ENCODE measurements around the gene CAMKK1. TPM values are rescaled to one million over a fixed set of nuclear protein-coding genes. Genes with fewer than 3 reads are reported as not detected.
A peak's percentile ranks its signal among the peaks of the same experiment; 100 is the strongest.

The CAMKK1 gene
- total RNA-seq, 2 donors from 2014 or later, result 1.5 to 3.3 TPM

DNA sequence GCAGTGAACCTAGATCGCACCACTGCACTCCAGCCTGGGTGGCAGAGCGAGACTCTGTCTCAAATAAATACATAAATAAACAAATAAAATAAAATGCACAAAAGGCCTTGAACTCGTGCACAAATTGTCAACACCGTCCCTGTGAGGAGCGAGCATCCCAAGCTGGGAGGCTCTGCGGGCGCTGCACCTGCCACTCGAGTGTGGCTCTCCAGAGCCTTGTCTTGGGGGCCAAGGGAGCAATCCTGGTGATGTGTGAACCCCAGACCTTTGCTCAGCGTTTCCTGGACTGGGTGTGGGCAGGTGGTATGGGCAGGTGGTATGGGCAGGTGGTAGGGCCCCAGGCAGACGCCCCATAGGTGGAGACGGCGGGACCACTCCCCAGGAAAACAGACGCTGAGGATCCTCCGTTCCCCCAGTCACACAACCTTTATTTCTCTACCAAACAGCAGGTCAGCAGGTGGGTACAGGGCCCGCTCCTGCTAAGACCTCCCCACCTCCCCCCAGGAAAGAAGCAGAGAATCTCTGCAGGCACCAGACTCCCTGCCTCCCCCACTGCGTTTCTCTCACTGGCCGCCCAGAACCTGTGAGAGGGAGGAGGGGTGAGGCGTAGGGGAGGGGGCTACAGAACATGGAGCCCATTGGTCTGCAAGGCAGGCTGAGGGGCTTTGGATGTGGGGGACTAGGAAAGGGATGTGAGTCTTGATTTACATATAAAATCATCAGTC is 30.8 kb upstream of the CAMKK1 start:
- Mint-ChIP-seq H3K36me3 (no peaks in the 10 kb centered on the region), H3K4me3 (no peak overlapping the region), H3K9me3 (no peaks in the 10 kb centered on the region), H3K27ac (no peak overlapping the region), H3K27me3 (no peaks in the 10 kb centered on the region), H3K4me1 (ENCODE audit: low read depth in 2 of 2) (peaks cover 0 to 3% of the 10 kb centered on the region in 2 donors)
- DNase-seq (ENCODE audit: low spot score) (no peak), ATAC-seq (no peak)

DNA sequence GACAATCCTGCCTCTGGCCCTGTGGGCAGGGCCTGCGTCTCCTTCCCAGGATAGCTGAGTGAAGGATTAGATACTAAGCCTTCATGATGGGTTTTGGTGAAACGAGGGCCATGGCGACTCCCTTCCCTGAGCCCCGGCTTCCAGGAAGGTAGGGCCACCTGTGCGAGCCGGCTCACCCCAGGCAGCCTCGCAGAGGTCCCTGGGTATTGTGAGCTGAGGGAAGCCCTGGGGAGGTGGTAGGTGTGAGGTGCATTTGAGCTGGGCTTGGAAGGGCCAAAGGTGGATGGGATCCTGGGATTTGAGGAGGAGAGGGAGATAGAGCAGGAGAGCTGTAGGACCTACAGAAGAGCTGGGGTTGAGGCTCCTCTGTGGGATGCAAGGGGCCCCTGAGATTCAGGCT is 29.9 kb upstream of the CAMKK1 start:
- H3K27me3 Mint-ChIP-seq, result no peaks in the 10 kb centered on the region
- no peak overlapping the region for H3K4me3 Mint-ChIP-seq
- H3K36me3 Mint-ChIP-seq, result no peaks in the 10 kb centered on the region
- no peaks in the 10 kb centered on the region for H3K9me3 Mint-ChIP-seq
- DNase-seq (ENCODE audit: low spot score), result no peak
- peaks cover 0 to 3% of the 10 kb centered on the region in 2 donors for H3K4me1 Mint-ChIP-seq (ENCODE audit: low read depth in 2 of 2)
- no peak for ATAC-seq
- H3K27ac Mint-ChIP-seq, result peak overlapping the region in 1 of 2 donors; percentile 50

DNA sequence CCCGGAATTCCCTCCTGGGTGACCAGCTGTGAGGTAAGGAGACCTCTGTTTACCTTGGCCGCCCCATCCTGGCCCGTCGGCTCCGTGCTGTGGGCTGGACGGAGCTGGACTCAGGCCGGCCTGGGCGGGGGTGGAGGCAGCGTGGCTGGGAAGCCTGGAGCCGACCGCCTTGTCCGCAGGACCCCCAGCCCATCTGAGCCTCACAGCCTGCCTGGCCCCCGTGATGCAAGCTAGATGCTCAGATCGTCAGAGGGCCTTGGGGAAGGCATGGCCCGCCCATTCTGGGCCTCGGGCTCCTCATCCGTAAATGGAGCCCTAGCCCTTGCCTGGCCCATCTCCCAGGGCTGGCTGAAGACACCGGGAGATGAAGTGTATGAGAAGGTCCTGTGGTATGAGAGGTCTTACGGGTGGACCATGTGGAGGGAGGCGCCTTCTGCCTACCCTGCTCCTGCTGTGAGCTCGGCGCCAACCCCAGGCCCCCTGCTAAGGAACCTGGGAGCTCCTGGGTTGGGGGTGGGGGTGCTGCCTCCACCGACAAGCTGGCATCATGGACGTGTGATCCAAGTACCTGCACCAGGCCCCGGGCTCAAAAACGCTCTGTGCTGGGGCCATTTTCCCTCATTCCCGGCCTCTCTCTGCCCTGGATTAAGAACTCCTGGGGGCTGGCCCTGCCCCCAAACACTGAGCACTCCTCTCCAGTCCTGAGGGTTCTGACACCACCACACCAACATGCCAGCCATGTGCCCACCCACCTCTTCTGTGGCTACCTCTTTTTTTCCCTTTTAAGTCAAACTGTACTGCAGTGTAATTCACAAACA is 28.9 kb upstream of the CAMKK1 start:
- ATAC-seq (no peak), DNase-seq (ENCODE audit: low spot score) (no peak)
- H3K27ac Mint-ChIP-seq, result peak overlapping the region in 1 of 2 donors; percentile 50
- H3K4me1 Mint-ChIP-seq (ENCODE audit: low read depth in 2 of 2), result peaks cover 4 to 10% of the 10 kb centered on the region in 2 donors
- no peaks in the 10 kb centered on the region for H3K36me3 Mint-ChIP-seq
- H3K9me3 Mint-ChIP-seq, result no peaks in the 10 kb centered on the region
- no peaks in the 10 kb centered on the region for H3K27me3 Mint-ChIP-seq
- H3K4me3 Mint-ChIP-seq, result no peak overlapping the region

DNA sequence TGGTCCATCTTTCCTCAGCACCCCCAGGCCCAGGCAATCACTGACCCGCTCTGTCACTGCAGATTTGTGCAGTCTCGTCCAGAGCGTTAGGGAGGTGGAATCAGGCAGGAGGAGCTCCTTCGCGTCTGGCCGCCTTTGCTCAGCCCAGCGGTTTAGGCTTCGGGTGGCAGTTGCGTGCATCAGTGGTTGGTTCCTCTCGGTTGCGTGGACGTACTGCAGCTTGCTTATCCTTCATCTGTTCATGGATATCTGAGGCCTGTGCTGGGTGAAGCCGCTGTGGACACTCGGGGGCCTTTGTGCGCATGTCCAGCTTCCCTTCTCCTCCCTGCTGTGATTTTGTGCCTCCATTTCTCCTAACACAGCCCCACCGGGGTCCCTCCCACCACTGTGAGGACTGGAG is 28.2 kb upstream of the CAMKK1 start:
- peaks cover 6 to 12% of the 10 kb centered on the region in 2 donors for H3K4me1 Mint-ChIP-seq (ENCODE audit: low read depth in 2 of 2)
- no peaks in the 10 kb centered on the region for H3K9me3 Mint-ChIP-seq
- H3K4me3 Mint-ChIP-seq, result no peak overlapping the region
- ATAC-seq (no peak), DNase-seq (ENCODE audit: low spot score) (no peak)
- H3K36me3 Mint-ChIP-seq, result no peaks in the 10 kb centered on the region
- H3K27me3 Mint-ChIP-seq, result no peaks in the 10 kb centered on the region
- H3K27ac Mint-ChIP-seq, result no peak overlapping the region

DNA sequence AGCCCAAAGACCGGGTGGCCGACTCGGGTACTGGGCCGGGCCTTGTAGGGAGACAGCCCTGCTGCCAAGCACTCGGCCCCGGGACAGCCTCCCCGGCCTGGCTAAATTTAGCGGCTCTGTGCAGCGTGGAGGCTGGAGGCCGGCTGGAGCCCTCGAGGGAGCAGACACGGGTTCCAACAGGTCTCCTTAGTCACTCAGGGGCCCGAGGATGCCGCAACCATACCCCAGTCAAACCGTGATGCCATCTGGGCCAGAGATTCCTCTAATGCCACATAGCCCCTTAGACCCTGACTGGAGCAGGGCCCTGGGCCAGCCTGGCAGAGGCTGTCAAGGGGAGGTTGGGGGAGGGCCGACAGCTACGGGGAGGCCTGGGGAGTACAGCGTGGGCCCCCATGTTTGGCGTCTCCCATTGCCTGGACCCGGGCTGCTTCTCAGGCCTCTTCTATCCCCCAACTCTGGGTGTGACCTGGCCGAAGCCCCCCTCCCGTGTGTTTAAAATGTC is 26.3 kb upstream of the CAMKK1 start:
- Mint-ChIP-seq H3K4me3 (no peak overlapping the region), H3K4me1 (ENCODE audit: low read depth in 2 of 2) (peaks cover 17 to 22% of the 10 kb centered on the region in 2 donors), H3K27ac (no peak overlapping the region), H3K27me3 (no peaks in the 10 kb centered on the region), H3K9me3 (no peaks in the 10 kb centered on the region), H3K36me3 (no peaks in the 10 kb centered on the region)
- DNase-seq (ENCODE audit: low spot score) (no peak), ATAC-seq (no peak)

DNA sequence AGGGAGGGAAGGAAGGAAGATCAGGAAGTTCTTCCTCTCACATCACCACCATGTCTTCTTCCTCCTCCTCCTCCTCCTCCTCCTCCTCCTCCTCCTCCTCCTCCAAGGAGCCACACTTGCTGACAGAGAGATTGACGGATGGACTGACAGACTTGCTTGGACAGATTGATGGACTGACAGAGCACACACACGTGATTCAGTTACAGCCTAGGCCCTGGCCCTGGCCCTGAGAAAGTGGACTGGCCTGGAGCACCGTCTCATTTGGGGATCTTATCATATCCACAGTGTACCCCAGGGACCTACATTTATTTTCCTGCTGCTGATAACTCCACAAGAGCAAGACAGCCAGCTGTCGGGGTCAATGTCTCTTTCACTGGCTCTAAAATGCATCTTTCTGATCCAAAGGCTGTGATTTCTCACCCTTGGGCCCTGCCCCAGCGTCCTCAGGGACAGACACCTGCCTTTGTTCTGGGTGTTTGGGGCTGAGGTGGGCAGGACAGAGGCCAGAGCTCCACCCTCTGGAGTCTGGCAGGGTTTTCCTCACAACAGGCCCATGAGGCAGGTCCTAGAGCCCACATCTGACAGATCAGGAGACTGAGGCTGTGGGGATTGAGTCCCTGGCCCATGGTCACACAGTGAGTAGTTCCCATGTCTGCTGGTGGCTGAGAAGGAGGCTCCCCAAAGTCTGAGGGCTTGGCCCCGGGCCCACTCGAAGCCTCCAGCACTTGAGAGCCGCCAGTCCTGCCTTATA is 25.7 kb upstream of the CAMKK1 start:
- Mint-ChIP-seq H3K27ac (no peak overlapping the region), H3K27me3 (peaks cover 0 to under 1% of the 10 kb centered on the region in 2 donors), H3K4me1 (ENCODE audit: low read depth in 2 of 2) (peaks cover 23 to 28% of the 10 kb centered on the region in 2 donors), H3K9me3 (no peaks in the 10 kb centered on the region), H3K36me3 (no peaks in the 10 kb centered on the region), H3K4me3 (no peak overlapping the region)
- DNase-seq (ENCODE audit: low spot score) (no peak), ATAC-seq (no peak)

DNA sequence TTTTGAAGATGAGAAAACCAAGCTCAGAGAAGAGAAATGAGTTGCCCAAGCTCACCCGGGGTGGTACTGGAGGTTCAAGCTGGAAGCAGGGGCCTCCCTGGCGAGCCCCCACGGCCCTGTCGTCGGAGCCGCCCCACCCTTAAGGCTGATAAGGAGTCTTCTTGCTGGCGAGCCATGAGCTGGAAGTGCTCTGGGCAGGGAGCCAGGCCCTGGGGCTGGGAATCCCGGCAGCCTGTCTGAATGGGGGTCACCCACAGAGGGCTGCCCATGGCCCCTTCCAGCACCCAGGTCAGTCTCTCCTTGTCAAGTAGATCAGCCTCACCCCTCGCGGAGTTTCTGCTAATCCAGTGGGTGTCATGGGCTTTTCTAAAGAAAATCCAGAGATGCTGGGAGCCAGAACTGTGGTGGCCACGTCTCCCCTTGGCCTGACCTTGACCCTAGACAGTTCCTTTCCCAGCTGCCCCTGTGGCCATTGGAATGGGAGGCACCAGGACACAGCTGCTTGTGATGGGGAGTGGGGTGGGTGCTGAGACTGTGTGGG is 24.6 kb upstream of the CAMKK1 start:
- peak overlapping the region; percentile 62 to 68 for H3K27ac Mint-ChIP-seq
- no peaks in the 10 kb centered on the region for H3K9me3 Mint-ChIP-seq

DNA sequence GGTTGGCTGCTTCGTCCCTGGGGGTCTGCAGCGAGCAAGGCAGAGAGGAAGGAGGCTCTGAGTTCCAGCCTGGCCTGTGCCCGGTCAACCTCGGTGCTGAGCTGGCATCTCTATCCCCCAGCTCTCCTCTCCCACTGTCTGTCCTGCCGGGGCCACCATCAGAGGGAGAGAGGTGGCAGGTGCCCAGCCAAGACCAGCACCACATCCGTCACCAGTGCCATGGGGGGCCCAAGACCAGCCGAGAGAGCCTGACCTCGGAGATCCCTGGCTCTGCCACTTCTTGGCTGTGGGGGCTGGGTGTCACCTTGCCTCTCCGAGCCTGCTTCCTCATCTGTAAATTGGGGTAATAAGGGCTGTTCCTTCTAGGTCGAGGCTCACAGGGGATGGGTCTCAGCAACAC is 24.0 kb upstream of the CAMKK1 start:
- H3K9me3 Mint-ChIP-seq, result no peaks in the 10 kb centered on the region
- H3K4me1 Mint-ChIP-seq (ENCODE audit: low read depth in 2 of 2), result peaks cover 24 to 29% of the 10 kb centered on the region in 2 donors
- peak overlapping the region; percentile 54 for H3K4me3 Mint-ChIP-seq
- no peak for ATAC-seq
- H3K36me3 Mint-ChIP-seq, result no peaks in the 10 kb centered on the region
- peak overlapping the region; percentile 62 to 68 for H3K27ac Mint-ChIP-seq
- peaks cover 0 to 2% of the 10 kb centered on the region in 2 donors for H3K27me3 Mint-ChIP-seq
- DNase-seq (ENCODE audit: low spot score), result no peak

More for the DNA sequence above, 24.6 kb upstream of the CAMKK1 start:
- peaks cover 24 to 27% of the 10 kb centered on the region in 2 donors for H3K4me1 Mint-ChIP-seq (ENCODE audit: low read depth in 2 of 2)
- H3K4me3 Mint-ChIP-seq, result peak overlapping the region; percentile 54
- DNase-seq (ENCODE audit: low spot score), result no peak
- peaks cover 0 to 2% of the 10 kb centered on the region in 2 donors for H3K27me3 Mint-ChIP-seq
- no peaks in the 10 kb centered on the region for H3K36me3 Mint-ChIP-seq
- ATAC-seq, result no peak

DNA sequence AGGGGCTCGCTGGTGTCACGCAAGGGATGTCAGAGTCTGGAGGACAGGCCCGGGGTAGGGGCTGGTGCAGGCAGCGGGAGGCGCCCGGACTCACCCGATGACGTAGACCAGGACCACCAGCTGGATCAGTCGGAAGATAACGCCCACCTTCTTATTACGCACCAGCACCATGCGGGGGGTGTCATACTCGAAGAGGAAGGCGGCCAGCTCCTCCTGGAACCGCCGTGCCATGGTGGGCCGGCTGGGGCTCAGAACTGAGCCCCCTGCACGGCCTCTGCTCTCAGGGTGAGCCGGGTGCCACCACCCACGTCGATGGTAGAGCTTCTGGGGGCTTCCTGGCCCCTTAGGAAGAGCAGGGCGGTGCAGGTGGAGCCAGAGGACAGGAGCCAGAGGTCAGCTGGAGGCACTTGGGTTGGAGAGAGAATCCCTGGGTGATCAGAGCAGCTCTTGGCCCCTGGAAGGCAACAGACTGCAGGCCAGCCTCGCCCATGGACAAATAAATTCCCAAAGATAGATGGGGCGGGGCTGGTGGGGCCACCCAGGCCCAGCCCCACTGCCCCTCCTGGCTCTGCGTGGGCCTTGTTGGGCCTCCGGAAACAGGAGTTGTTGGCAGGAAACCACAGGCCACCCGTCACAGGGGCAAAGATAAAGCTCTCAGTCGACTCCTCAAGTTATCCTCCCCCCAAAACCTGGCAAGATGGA is 23.3 kb upstream of the CAMKK1 start, which contains the start of gene P2RX1:
Gene P2RX1 (minus strand): TSS at position 471 of the 702 bp plus-strand sequence. CDS start 240 bp downstream, at position 231.
- DNase-seq (ENCODE audit: low spot score) (no peak), ATAC-seq (peak; percentile 40 to 58)
- Mint-ChIP-seq H3K27ac (peak within 1 kb of the TSS; percentile 68 to 86), H3K9me3 (no peaks in the 10 kb centered on the region), H3K4me1 (ENCODE audit: low read depth in 2 of 2) (peaks cover 27 to 34% of the 10 kb centered on the region in 2 donors), H3K36me3 (no peaks in the 10 kb centered on the region), H3K27me3 (peaks cover 0 to 2% of the 10 kb centered on the region in 2 donors), H3K4me3 (peak within 1 kb of the TSS; percentile 82)

DNA sequence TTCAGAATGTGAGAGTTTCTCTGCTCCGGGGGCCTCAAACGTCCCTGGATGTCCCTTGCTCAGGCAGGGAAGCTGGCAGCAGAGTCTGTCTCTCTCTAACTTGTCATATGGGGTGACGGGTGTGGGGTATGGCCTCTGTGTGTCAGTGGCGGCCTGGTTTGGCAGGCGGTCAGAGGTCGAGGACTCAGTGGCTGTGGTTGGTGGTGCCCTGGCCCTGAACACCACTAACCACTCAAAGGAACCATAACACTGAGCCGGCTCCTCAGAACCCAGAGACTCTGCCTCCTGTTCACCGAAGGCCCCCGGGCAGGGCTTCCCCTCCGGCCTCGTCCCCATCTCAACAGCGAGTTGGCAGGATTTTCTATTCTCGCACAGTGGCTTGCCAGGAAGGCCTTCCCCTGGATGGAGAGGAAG is 22.7 kb upstream of the CAMKK1 start:
- Mint-ChIP-seq H3K27me3 (peaks cover 0 to 2% of the 10 kb centered on the region in 2 donors), H3K4me3 (peak overlapping the region; percentile 82)

DNA sequence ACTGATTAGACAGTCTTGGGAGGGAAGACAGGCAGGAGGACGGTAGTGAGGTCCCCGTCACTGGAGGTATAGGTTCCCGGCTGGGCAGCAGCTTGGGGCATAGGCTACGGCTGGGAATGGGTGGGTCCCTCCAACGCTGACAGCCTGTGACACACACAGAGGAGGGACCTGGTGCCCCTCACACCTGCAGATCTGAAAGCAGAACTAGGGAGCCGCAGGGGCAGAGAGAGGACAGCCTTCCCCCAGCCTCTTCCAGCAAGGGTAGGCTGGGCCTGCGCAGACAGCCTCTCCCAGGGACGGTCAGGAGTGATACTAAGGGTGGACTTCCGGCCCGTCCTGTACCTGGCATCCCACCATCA is 21.4 kb upstream of the CAMKK1 start:
- Mint-ChIP-seq H3K9me3 (no peaks in the 10 kb centered on the region), H3K27me3 (peaks cover 0 to 2% of the 10 kb centered on the region in 2 donors), H3K4me3 (peak overlapping the region; percentile 82), H3K27ac (peak overlapping the region; percentile 43 to 74), H3K4me1 (ENCODE audit: low read depth in 2 of 2) (peaks cover 30 to 40% of the 10 kb centered on the region in 2 donors), H3K36me3 (no peaks in the 10 kb centered on the region)
- DNase-seq (ENCODE audit: low spot score) (no peak), ATAC-seq (no peak)

More for the DNA sequence above, 22.7 kb upstream of the CAMKK1 start:
- Mint-ChIP-seq H3K27ac (peak overlapping the region; percentile 68 to 86), H3K4me1 (ENCODE audit: low read depth in 2 of 2) (peaks cover 30 to 36% of the 10 kb centered on the region in 2 donors), H3K9me3 (no peaks in the 10 kb centered on the region), H3K36me3 (no peaks in the 10 kb centered on the region)
- DNase-seq (ENCODE audit: low spot score), result peak; percentile 72
- ATAC-seq, result peak; percentile 65 to 75

DNA sequence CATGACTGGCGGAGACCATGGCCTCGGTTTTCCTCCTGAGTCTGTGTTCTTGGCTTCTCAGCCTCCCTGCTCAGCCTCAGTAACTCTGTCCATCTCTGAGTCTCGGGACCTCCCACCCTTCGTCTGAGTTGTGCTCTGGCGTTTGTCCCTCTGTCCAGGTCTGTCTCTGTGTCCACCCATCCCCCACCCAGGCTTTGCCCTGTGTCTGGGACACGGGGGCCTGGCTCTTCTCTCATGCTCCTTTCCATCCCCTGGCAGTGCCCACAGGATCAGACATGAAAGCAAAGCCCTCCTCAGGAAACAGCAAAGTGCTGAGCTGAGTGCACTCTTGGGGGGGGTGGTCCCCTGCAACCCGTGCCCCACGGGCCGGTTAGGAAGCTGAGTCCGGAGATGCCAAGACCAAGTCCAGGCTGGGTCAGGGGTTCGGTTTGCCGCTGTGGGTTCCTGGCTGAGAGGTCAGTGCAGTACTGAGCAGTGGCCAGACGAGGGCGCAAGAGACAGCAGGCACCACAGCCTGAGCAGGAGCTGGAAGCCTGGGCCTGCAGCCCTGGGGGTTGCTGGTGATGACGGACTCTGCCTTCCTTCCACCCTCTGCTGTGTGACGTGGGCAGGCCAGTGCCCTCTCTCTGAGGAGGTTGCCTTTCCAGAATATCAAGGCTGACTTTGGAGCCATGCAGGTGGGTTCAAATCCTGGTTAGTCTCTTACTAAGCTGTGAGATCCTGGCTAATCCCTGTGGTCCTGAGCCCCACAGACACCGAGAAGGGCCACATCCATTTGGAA is 20.9 kb upstream of the CAMKK1 start:
- ATAC-seq (peak; percentile 79 to 84), DNase-seq (ENCODE audit: low spot score) (peak; percentile 74)
- Mint-ChIP-seq H3K27me3 (peaks cover 0 to 2% of the 10 kb centered on the region in 2 donors), H3K27ac (peak overlapping the region; percentile 43 to 74), H3K9me3 (no peaks in the 10 kb centered on the region), H3K4me3 (peak overlapping the region; percentile 23), H3K36me3 (no peaks in the 10 kb centered on the region), H3K4me1 (ENCODE audit: low read depth in 2 of 2) (peaks cover 30 to 40% of the 10 kb centered on the region in 2 donors)

All from natural killer cell treated with Interleukin-12 subunit alpha and Interleukin-12 subunit beta and Interleukin-15 and Interleukin-18, amount 100 ng/mL, for 72 hours (primary cell).